Panc1 (cell line): ENCODE data around the gene GNAO1. TPM values are rescaled to one million over a fixed set of nuclear protein-coding genes. Genes with fewer than 3 reads are reported as not detected.
"Not testable (repeated sequence)": the region's sequence is repeated elsewhere in the genome, so short reads cannot be mapped to it uniquely, and the experiment has no call there.

Experiments used
- ATAC-seq: fragments of 200-7000 bp; cut with Tn5 transposase; 2 replicates; pipeline ENCODE4 v1.9.1; 2020; ENCODE audit warnings: mild to moderate bottlenecking, moderate library complexity
- BruUV-seq: library from RNA; stranded (reverse); fragments of 400-500 nt; replicated peaks from 2 replicates; lab custom pipeline; 2021; lab: Mats Ljungman, UMichigan
- CTCF ChIA-PET: fragments of 300-600 bp; sonication (Branson Sonifier 250); formaldehyde crosslinking; loops from one replicate; lab custom pipeline; 2022; ENCODE audit warnings: antibody characterized with exemption; lab: Charles Lee
- POLR2A ChIA-PET: fragments of 300-600 bp; sonication (Branson Sonifier 250); formaldehyde crosslinking; loops from one replicate; lab custom pipeline; 2022; ENCODE audit warnings: antibody characterized with exemption; lab: Charles Lee
- DNase-seq: peaks from one replicate; pipeline ENCODE4 v3.0.0-alpha.2; 2010; ENCODE audit warnings: low read depth, low spot score
- H3K27ac ChIP-seq: 2 replicates; pipeline ENCODE4 v1.5.1; 2011; ENCODE audit warnings: mild to moderate bottlenecking, low read length, inconsistent platforms
- H3K27me3 ChIP-seq: fragments of 200-500 bp; sonication (Bioruptor generic); 2 replicates; pipeline ENCODE4 v1.6.0; 2014; ENCODE audit warnings: low read length, inconsistent platforms; ENCODE audit not compliant: control insufficient read depth, insufficient read depth
- H3K36me3 ChIP-seq: fragments of 200-500 bp; sonication (Bioruptor generic); 2 replicates; pipeline ENCODE4 v1.5.1; 2014; ENCODE audit warnings: inconsistent platforms, mild to moderate bottlenecking, low read length, moderate library complexity; ENCODE audit not compliant: control insufficient read depth, insufficient read depth
- H3K4me1 ChIP-seq: 2 replicates; pipeline ENCODE4 v1.5.1; 2011; ENCODE audit warnings: inconsistent platforms, mild to moderate bottlenecking, low read length, moderate library complexity; ENCODE audit not compliant: control insufficient read depth, insufficient read depth
- H3K4me3 ChIP-seq, 2 experiments: 2 replicates each; pipeline ENCODE4 v1.5.1; 2011 to 2012; ENCODE audit warnings: low read depth in 2 of 2, low read length in 2 of 2, mild to moderate bottlenecking in 2 of 2, inconsistent platforms in 1 of 2, moderate library complexity in 1 of 2
- H3K9me3 ChIP-seq: fragments of 200-500 bp; sonication (Bioruptor generic); 2 replicates; pipeline ENCODE4 v1.5.1; 2014; ENCODE audit warnings: low read depth, mild to moderate bottlenecking, inconsistent platforms, low read length, moderate library complexity; ENCODE audit not compliant: control insufficient read depth, insufficient read depth
- POLR2AphosphoS5 ChIP-seq: IDR thresholded peaks from 2 replicates; pipeline ENCODE4 v1.6.1; 2012; ENCODE audit warnings: mild to moderate bottlenecking, low read depth, low read length, moderate library complexity
- SIN3A ChIP-seq: IDR thresholded peaks from 2 replicates; pipeline ENCODE4 v1.6.1; 2012; ENCODE audit warnings: low read depth, mild to moderate bottlenecking, low read length, moderate library complexity, borderline replicate concordance; ENCODE audit not compliant: insufficient read depth
- TCF7L2 ChIP-seq: IDR thresholded peaks from 2 replicates; pipeline ENCODE4 v1.6.1; 2011; ENCODE audit warnings: mild to moderate bottlenecking, low read depth, low read length, inconsistent platforms
- in situ Hi-C: cut with HindIII; loops from 2 replicates; pipeline ENCODE4 v1.10.0; 2016; ENCODE audit warnings: low sequenced_read_pairs, low pct_unique_long_range_greater_than_20kb
- intact Hi-C: fragments of 100-400 bp; cut with micrococcal nuclease; formaldehyde crosslinking; loops from one replicate; pipeline ENCODE4 v1.10.0; 2022; ENCODE audit not compliant: unreplicated experiment
- total RNA-seq: library from RNA; stranded (reverse); gene quantifications from one replicate; pipeline ENCODE4 v1.2.1, GENCODE V29; 2021; ENCODE audit not compliant: unreplicated experiment
- TF ChIP-seq, protein P1 (sequence below), 2 experiments: IDR thresholded peaks; 2 replicates each; pipeline ENCODE4 v1.6.1; 2011 to 2012; ENCODE audit warnings: low read depth in 2 of 2, control low read depth in 1 of 2, low read length in 1 of 2, mild to moderate bottlenecking in 1 of 2, moderate library complexity in 1 of 2; ENCODE audit not compliant: insufficient read depth in 1 of 2
- TF ChIP-seq, protein P2 (sequence below): fragments of 450-650 bp; IDR thresholded peaks from 2 replicates; pipeline ENCODE4 v1.5.1; 2017; ENCODE audit warnings: mild to moderate bottlenecking

GNAO1 gene
- total RNA-seq, 1 experiment from 2014 or later, result 33.4 TPM

DNA sequence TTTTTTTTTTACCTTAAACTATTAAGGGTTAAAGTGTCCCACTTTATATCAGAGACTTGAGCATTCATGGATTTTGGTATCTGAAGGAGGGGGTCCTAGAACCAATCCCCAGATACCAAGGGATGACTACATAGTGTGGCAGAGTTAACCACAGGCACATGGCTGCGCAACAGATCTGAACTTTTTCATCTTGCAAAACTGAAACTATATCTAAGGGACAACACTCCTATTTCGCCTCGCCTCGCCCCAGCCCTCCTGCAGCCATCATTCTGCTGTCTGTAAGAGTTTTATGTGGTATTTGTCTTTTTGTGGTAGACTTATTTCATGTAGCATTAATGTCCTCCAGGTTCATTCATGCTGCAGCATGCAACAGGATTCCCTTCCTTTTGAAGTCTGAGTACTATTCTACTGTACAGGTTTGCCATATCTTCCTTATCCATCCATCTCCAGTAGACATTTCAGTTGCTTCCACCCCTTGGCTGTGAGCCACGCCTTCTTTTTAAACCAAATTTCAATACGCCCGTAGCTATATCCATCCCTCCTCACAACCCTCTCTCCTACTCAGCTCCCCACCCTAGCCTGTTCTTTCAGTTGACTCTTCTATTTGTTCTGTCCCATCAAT, 180.8 kb downstream of the GNAO1 start:
- ChIA-PET POLR2A (no interaction called here), CTCF (no interaction called here)
- H3K36me3 ChIP-seq, result no peaks in the 10 kb centered on the region; the same call in 1 of the 2 replicates
- H3K27me3 ChIP-seq, result no peaks in the 10 kb centered on the region
- H3K4me1 ChIP-seq, result peaks cover 35% of the 10 kb centered on the region
- TF ChIP-seq POLR2AphosphoS5, result no peak
- TF ChIP-seq, protein P1, sequence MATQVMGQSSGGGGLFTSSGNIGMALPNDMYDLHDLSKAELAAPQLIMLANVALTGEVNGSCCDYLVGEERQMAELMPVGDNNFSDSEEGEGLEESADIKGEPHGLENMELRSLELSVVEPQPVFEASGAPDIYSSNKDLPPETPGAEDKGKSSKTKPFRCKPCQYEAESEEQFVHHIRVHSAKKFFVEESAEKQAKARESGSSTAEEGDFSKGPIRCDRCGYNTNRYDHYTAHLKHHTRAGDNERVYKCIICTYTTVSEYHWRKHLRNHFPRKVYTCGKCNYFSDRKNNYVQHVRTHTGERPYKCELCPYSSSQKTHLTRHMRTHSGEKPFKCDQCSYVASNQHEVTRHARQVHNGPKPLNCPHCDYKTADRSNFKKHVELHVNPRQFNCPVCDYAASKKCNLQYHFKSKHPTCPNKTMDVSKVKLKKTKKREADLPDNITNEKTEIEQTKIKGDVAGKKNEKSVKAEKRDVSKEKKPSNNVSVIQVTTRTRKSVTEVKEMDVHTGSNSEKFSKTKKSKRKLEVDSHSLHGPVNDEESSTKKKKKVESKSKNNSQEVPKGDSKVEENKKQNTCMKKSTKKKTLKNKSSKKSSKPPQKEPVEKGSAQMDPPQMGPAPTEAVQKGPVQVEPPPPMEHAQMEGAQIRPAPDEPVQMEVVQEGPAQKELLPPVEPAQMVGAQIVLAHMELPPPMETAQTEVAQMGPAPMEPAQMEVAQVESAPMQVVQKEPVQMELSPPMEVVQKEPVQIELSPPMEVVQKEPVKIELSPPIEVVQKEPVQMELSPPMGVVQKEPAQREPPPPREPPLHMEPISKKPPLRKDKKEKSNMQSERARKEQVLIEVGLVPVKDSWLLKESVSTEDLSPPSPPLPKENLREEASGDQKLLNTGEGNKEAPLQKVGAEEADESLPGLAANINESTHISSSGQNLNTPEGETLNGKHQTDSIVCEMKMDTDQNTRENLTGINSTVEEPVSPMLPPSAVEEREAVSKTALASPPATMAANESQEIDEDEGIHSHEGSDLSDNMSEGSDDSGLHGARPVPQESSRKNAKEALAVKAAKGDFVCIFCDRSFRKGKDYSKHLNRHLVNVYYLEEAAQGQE (IDR thresholded peaks at IDR 0.05; ENCODE audit: insufficient read depth in 1 of 2, low read depth in 2 of 2, low read length in 1 of 2), result no peak
- TF ChIP-seq TCF7L2, result no peak
- no peak for TF ChIP-seq SIN3A
- TF ChIP-seq, protein P2, sequence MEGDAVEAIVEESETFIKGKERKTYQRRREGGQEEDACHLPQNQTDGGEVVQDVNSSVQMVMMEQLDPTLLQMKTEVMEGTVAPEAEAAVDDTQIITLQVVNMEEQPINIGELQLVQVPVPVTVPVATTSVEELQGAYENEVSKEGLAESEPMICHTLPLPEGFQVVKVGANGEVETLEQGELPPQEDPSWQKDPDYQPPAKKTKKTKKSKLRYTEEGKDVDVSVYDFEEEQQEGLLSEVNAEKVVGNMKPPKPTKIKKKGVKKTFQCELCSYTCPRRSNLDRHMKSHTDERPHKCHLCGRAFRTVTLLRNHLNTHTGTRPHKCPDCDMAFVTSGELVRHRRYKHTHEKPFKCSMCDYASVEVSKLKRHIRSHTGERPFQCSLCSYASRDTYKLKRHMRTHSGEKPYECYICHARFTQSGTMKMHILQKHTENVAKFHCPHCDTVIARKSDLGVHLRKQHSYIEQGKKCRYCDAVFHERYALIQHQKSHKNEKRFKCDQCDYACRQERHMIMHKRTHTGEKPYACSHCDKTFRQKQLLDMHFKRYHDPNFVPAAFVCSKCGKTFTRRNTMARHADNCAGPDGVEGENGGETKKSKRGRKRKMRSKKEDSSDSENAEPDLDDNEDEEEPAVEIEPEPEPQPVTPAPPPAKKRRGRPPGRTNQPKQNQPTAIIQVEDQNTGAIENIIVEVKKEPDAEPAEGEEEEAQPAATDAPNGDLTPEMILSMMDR, result no peak
- ATAC-seq (no peak), DNase-seq (no peak)
- no peak overlapping the region for H3K4me3 ChIP-seq
- no peaks in the 10 kb centered on the region for H3K9me3 ChIP-seq
- intact Hi-C loops, result no loop called here
- no TSS peak for BruUV-seq
- peak overlapping the region; percentile 65 for H3K27ac ChIP-seq
- in situ Hi-C loops, result no loop called here

DNA sequence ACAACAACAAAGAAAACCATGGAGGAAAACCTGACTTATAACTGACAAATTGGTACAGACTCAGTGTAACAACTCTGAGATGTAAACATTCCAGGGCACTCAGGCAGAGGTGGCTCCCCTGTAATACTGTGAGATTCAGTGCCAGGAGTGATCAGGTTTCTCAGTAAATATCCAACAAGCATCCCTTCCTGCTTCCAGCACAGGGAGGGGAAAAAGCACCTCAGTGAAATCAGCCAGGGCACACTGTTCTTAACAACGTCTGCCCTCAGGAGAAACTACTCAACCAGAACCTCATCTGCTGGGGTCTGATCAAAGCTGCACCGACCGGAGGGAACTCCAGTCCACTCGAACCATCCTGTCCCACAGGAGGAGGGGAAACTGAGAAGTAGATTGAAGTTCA, 181.7 kb downstream of the GNAO1 start:
- CTCF ChIA-PET, result no interaction called here
- H3K4me3 ChIP-seq, result peak overlapping the region in 1 of 2 experiments; percentile 3; a peak in 1 of 4 replicates
- H3K27ac ChIP-seq, result peak overlapping the region; percentile 11; the same call in 1 of the 2 replicates
- BruUV-seq, result no TSS peak
- DNase-seq (no peak), ATAC-seq (peak; percentile 50; the same call in 1 of the 2 replicates)
- no peaks in the 10 kb centered on the region for H3K9me3 ChIP-seq
- H3K4me1 ChIP-seq, result peaks cover 35% of the 10 kb centered on the region
- intact Hi-C loops (no loop called here), in situ Hi-C loops (no loop called here)
- POLR2A ChIA-PET, result interaction anchor here (0.6 kb wide), 1 partner anchor 17 kb away, joined by 4 read pairs; no protein-coding TSS in a partner anchor
- H3K36me3 ChIP-seq, result no peaks in the 10 kb centered on the region; the same call in 1 of the 2 replicates
- TF ChIP-seq POLR2AphosphoS5 (no peak), TCF7L2 (no peak), SIN3A (no peak)
- TF ChIP-seq, protein P2, result no peak
- TF ChIP-seq, protein P1 (IDR thresholded peaks at IDR 0.05; ENCODE audit: insufficient read depth in 1 of 2, low read depth in 2 of 2, low read length in 1 of 2), result no peak
- H3K27me3 ChIP-seq, result no peaks in the 10 kb centered on the region

DNA sequence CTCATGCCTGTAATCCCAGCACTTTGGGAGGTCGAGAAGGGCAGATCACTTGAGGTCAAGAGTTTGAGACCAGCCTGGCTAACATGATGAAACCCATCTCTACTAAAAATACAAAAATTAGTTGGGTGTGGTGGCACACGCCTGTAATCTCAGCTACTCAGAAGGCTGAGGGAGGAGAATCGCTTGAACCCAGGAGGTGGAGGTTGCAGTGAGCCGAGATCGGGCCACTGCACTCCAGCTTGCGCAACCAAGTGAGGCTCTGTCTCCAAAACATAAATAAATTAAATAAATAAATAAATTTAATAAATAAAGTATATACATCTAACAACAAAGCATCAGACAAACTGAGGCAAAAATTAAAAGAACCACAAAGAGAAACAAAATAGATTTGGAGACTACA, 184.5 kb downstream of the GNAO1 start:
- DNase-seq, CTCF ChIA-PET: not testable (repeated sequence)

More for the DNA sequence above, 184.5 kb downstream of the GNAO1 start:
- BruUV-seq, H3K9me3 ChIP-seq, intact Hi-C loops, H3K36me3 ChIP-seq, in situ Hi-C loops, POLR2A ChIA-PET, H3K27me3 ChIP-seq, ATAC-seq, H3K4me3 ChIP-seq, H3K27ac ChIP-seq: not testable (repeated sequence)
- peaks cover 26% of the 10 kb centered on the region for H3K4me1 ChIP-seq
